Endothelial cell of umbilical vein (primary cell): ENCODE data around the gene ANTXRL. TPM values are rescaled to one million over a fixed set of nuclear protein-coding genes. Genes with fewer than 3 reads are reported as not detected.

Source experiments
- BruUV-seq: library from RNA; stranded (reverse); fragments of 400-500 nt; replicated peaks from 2 replicates; lab custom pipeline; 2021; lab: Mats Ljungman, UMichigan
- CTCF ChIA-PET: fragments of 300-600, 350-600 bp; sonication (Branson Sonifier 250); formaldehyde crosslinking; loops from one replicate; lab custom pipeline; 2021; ENCODE audit warnings: antibody characterized with exemption, inconsistent platforms; lab: Charles Lee
- POLR2A ChIA-PET: fragments of 300-600, 350-600 bp; sonication (Branson Sonifier 250); formaldehyde crosslinking; loops from one replicate; lab custom pipeline; 2021; ENCODE audit warnings: antibody characterized with exemption, inconsistent platforms; lab: Charles Lee
- DNase-seq: peaks from one replicate; pipeline ENCODE4 v3.0.0-alpha.2; 2011; ENCODE audit warnings: low read depth, low spot score
- FAIRE-seq: peaks from 2 replicates; lab custom pipeline; 2011; peaks lifted over from hg19 to GRCh38; lab: Jason Lieb, UNC
- H2AFZ ChIP-seq: 2 replicates; pipeline ENCODE4 v1.6.0; 2012; ENCODE audit warnings: low read depth, low read length, control low read depth, inconsistent platforms
- H3K27ac ChIP-seq: 2 replicates; pipeline ENCODE4 v1.5.1; 2011; ENCODE audit warnings: low read depth, mild to moderate bottlenecking, control low read depth, low read length, moderate library complexity; ENCODE audit not compliant: insufficient read depth
- H3K27me3 ChIP-seq, 2 experiments: 2 replicates each; pipeline versions ENCODE4 v1.6.0 to v1.6.1; 2011; ENCODE audit warnings: low read length in 2 of 2, mixed read lengths in 1 of 2; ENCODE audit not compliant: control insufficient read depth in 2 of 2, insufficient read depth in 2 of 2
- H3K36me3 ChIP-seq, 2 experiments: 2 replicates in 1 of 2; 3 replicates in 1 of 2; pipeline ENCODE4 v1.5.1; 2011; ENCODE audit warnings: low read length in 2 of 2, mild to moderate bottlenecking in 1 of 2, moderate library complexity in 1 of 2; ENCODE audit not compliant: control insufficient read depth in 2 of 2, insufficient read depth in 2 of 2; ENCODE audit errors: extremely low read depth in 1 of 2
- H3K4me1 ChIP-seq: 3 replicates; pipeline ENCODE4 v1.5.1; 2011; ENCODE audit warnings: mild to moderate bottlenecking, low read length; ENCODE audit not compliant: control insufficient read depth, insufficient read depth; ENCODE audit errors: extremely low read depth
- H3K4me2 ChIP-seq: 2 replicates; pipeline ENCODE4 v1.6.1; 2011; ENCODE audit warnings: low read length, control low read depth, mixed read lengths; ENCODE audit not compliant: insufficient read depth
- H3K4me3 ChIP-seq, 3 experiments: fragments of 200-600 bp in 1 of 3; sonication (generic), shearing (Covaris generic) in 1 of 3; replicated peaks in 1 of 3; 2 replicates each; pipeline ENCODE4 v1.5.1; 2011 to 2016; ENCODE audit warnings: control low read depth in 3 of 3, low read length in 3 of 3, mild to moderate bottlenecking in 2 of 3, inconsistent platforms in 1 of 3, low read depth in 1 of 3, moderate library complexity in 1 of 3; ENCODE audit not compliant: insufficient read depth in 1 of 3
- H3K79me2 ChIP-seq: 2 replicates; pipeline ENCODE4 v1.6.0; 2012; ENCODE audit warnings: low read length, inconsistent platforms; ENCODE audit not compliant: control insufficient read depth, insufficient read depth
- H3K9ac ChIP-seq: replicated peaks from 2 replicates; pipeline ENCODE3; 2011; ENCODE audit warnings: low read length, control low read depth; ENCODE audit not compliant: insufficient read depth; ENCODE audit errors: extremely low read depth
- H3K9me1 ChIP-seq: replicated peaks from 3 replicates; pipeline ENCODE4 v1.6.0; 2011; ENCODE audit warnings: mild to moderate bottlenecking, low read length; ENCODE audit not compliant: control insufficient read depth, insufficient read depth; ENCODE audit errors: extremely low read depth
- H3K9me3 ChIP-seq: replicated peaks from 2 replicates; pipeline ENCODE4 v1.5.1; 2012; ENCODE audit warnings: low read length, inconsistent platforms; ENCODE audit not compliant: control insufficient read depth, insufficient read depth
- H4K20me1 ChIP-seq: replicated peaks from 2 replicates; pipeline ENCODE3; 2011; ENCODE audit warnings: mild to moderate bottlenecking, low read length; ENCODE audit not compliant: control insufficient read depth, insufficient read depth; ENCODE audit errors: extremely low read depth
- CTCF ChIP-seq, 2 donors: IDR thresholded peaks; 1 replicate in 1 of 2; 2 replicates in 1 of 2; pipeline ENCODE4 v1.5.1; 2011; ENCODE audit warnings: low read length in 2 of 2, mild to moderate bottlenecking in 2 of 2, moderate library complexity in 2 of 2, control low read depth in 1 of 2, inconsistent platforms in 1 of 2, low read depth in 1 of 2; ENCODE audit not compliant: insufficient read depth in 1 of 2; ENCODE audit errors: extremely low read depth in 1 of 2
- EZH2 ChIP-seq: IDR thresholded peaks from 2 replicates; pipeline ENCODE4 v1.6.1; 2012; ENCODE audit warnings: borderline replicate concordance, low read depth, mild to moderate bottlenecking, moderate library complexity, low read length, inconsistent platforms; ENCODE audit not compliant: severe bottlenecking
- FOS ChIP-seq: IDR thresholded peaks from 2 replicates; pipeline ENCODE4 v1.6.1; 2011; ENCODE audit warnings: mild to moderate bottlenecking, low read length, moderate library complexity, borderline replicate concordance; ENCODE audit not compliant: insufficient read depth
- GATA2 ChIP-seq: IDR thresholded peaks from 2 replicates; pipeline ENCODE4 v1.7.0; 2011; ENCODE audit warnings: low read depth, mild to moderate bottlenecking, moderate library complexity, mixed read lengths, low read length; ENCODE audit not compliant: insufficient read length, insufficient read depth
- JUN ChIP-seq: IDR thresholded peaks from 2 replicates; pipeline ENCODE4 v1.6.1; 2011; ENCODE audit warnings: borderline replicate concordance, low read depth; ENCODE audit not compliant: insufficient read length, insufficient read depth
- MAX ChIP-seq: IDR thresholded peaks from 2 replicates; pipeline ENCODE4 v1.6.1; 2011; ENCODE audit not compliant: insufficient read depth, insufficient read length
- MYC ChIP-seq: IDR thresholded peaks from one replicate; pipeline ENCODE4 v1.6.1; 2011; ENCODE audit warnings: mild to moderate bottlenecking, low read depth, low read length
- POLR2A ChIP-seq: IDR thresholded peaks from 2 replicates; pipeline ENCODE4 v1.6.1; 2012; ENCODE audit warnings: low read depth, mild to moderate bottlenecking, control low read depth, low read length
- POLR2AphosphoS5 ChIP-seq: IDR thresholded peaks from 2 replicates; pipeline ENCODE4 v1.6.1; 2012; ENCODE audit warnings: low read depth, mild to moderate bottlenecking, control low read depth, low read length, moderate library complexity; ENCODE audit not compliant: insufficient read depth
- dilution Hi-C: fragments of 300-500 bp; cut with MboI; formaldehyde crosslinking; loops from one replicate; pipeline ENCODE4 v1.15.0; 2019; ENCODE audit warnings: low sequenced_read_pairs; ENCODE audit not compliant: extremely low pct_ligation_motif_present
- intact Hi-C: fragments of 100-400 bp; cut with micrococcal nuclease; formaldehyde crosslinking; loops from one replicate; pipeline ENCODE4 v1.10.0; 2022
- polyA plus RNA-seq, 4 experiments: library from polyadenylated mRNA; depleted of rRNA in 3 of 4; stranded (reverse) in 3 of 4; unstranded in 1 of 4; fragments of >200 nt; gene quantifications; 2 replicates each; pipeline versions ENCODE4 v1.2.1 to v1.2.3, GENCODE V29; 2011 to 2012; ENCODE audit warnings: missing spikeins in 1 of 4
- total RNA-seq: library from RNA; stranded (reverse); gene quantifications from 2 replicates; pipeline ENCODE4 v1.2.3, GENCODE V29; 2021

Gene ANTXRL
- total and polyA plus RNA-seq, 2 donors (not counting 3 experiments of a cell fraction or from before 2014, with no cell fraction given) = not detected

- Histone ChIP-seq H3K27me3 (no peaks in the 10 kb centered on the region), H4K20me1 (no peaks in the 10 kb centered on the region), H2AFZ (no peak overlapping the region), H3K79me2 (no peaks in the 10 kb centered on the region), H3K9ac (no peak overlapping the region), H3K4me1 (no peaks in the 10 kb centered on the region), H3K9me1 (no peaks in the 10 kb centered on the region), H3K4me3 (no peak overlapping the region), H3K27ac (no peak overlapping the region), H3K36me3 (no peaks in the 10 kb centered on the region), H3K9me3 (no peaks in the 10 kb centered on the region), H3K4me2 (no peak overlapping the region)
- ChIA-PET CTCF (no interaction called here), POLR2A (no interaction called here)
- intact Hi-C loops = no loop called here
- no peak for DNase-seq
- no peak for FAIRE-seq
- no TSS peak for BruUV-seq
- dilution Hi-C loops = no loop called here
- TF ChIP-seq POLR2A (no peak), JUN (no peak), MYC (no peak), FOS (no peak)
These were observed 9.9 kb downstream of the ANTXRL start for GRCh38 chr10:46296641-46297141.

- dilution Hi-C loops = no loop called here
- TF ChIP-seq GATA2 (no peak), CTCF (IDR thresholded peaks at IDR 0.05; ENCODE audit: extremely low read depth in 1 of 2, insufficient read depth in 1 of 2, low read depth in 1 of 2, low read length in 2 of 2) (no peak), MAX (no peak), FOS (no peak), POLR2AphosphoS5 (no peak), POLR2A (no peak), MYC (no peak), EZH2 (no peak), JUN (no peak)
- Histone ChIP-seq H3K27me3 (no peaks in the 10 kb centered on the region), H3K36me3 (no peaks in the 10 kb centered on the region), H3K4me2 (no peak overlapping the region), H3K9me1 (no peaks in the 10 kb centered on the region), H3K27ac (no peak overlapping the region), H2AFZ (no peak overlapping the region), H4K20me1 (no peaks in the 10 kb centered on the region), H3K9ac (no peak overlapping the region), H3K9me3 (no peaks in the 10 kb centered on the region), H3K4me3 (no peak overlapping the region), H3K4me1 (no peaks in the 10 kb centered on the region), H3K79me2 (no peaks in the 10 kb centered on the region)
- FAIRE-seq (no peak), DNase-seq (no peak)
- BruUV-seq = no TSS peak
- ChIA-PET POLR2A (no interaction called here), CTCF (no interaction called here)
- intact Hi-C loops = no loop called here
These were observed 10.8 kb downstream of the ANTXRL start for GRCh38 chr10:46297406-46298204.
